Uterine smooth muscle cell (primary cell): ENCODE results near the gene SASH3. TPM values are rescaled to one million over a fixed set of nuclear protein-coding genes. Genes with fewer than 3 reads are reported as not detected.

ENCODE experiments used
- total RNA-seq: library from RNA; depleted of rRNA; stranded (reverse); fragments of >200 nt; gene quantifications from 2 replicates; pipeline ENCODE4 v1.2.3, GENCODE V29; 2014

Gene SASH3
- total RNA-seq, result not detected in 2 replicates

GRCh38 chrX:129779747-129780146 is at the start of gene SASH3:
TSS of gene SASH3 (plus strand) at chrX:129779949. CDS start at chrX:129780098, 149 bp downstream.

DNA sequence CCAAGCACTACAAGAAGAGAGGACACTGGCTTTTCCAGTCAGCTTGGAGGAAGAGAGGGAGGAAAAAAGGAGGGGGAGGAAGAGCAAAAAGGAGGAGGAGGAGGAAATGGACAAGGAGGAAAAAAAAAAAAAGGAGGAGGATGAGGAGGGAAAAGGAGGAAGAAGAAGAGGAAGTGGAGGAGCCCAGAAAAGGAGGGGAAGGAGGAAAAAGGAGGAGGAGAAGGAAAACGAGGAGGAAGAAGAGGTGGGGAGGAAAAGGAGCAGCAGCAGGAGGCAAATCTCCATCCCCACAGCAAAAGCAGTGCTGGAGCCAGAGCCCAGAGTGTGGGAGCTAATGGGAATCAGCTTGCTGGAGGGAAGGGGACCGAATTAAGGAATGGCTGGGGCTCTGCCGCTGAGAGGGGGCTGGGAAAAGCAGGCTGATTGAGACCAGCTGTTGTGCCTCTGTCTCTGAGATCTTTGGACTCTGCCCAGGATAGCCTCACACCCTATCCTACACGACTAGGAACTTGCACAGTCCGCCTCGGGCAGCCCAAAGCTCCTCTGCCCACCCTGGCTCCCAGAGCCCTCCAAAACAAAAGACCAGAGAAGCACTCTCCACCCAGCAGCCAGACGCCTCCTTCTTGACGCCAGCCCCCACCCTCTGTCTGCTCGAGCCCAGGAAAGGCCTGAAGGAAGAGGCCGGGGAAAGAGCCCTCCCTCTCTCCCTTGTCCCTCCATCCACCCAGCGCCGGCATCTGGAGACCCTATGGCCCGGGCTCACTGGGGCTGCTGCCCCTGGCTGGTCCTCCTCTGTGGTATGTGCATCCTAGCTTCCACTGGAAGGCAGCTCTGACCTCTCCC is 41.1 kb upstream of the SASH3 start, which contains the start of gene XPNPEP2:
Gene XPNPEP2 (plus strand): TSS at position 514 of the 843 bp plus-strand sequence. CDS start 235 bp downstream, at position 749.

DNA sequence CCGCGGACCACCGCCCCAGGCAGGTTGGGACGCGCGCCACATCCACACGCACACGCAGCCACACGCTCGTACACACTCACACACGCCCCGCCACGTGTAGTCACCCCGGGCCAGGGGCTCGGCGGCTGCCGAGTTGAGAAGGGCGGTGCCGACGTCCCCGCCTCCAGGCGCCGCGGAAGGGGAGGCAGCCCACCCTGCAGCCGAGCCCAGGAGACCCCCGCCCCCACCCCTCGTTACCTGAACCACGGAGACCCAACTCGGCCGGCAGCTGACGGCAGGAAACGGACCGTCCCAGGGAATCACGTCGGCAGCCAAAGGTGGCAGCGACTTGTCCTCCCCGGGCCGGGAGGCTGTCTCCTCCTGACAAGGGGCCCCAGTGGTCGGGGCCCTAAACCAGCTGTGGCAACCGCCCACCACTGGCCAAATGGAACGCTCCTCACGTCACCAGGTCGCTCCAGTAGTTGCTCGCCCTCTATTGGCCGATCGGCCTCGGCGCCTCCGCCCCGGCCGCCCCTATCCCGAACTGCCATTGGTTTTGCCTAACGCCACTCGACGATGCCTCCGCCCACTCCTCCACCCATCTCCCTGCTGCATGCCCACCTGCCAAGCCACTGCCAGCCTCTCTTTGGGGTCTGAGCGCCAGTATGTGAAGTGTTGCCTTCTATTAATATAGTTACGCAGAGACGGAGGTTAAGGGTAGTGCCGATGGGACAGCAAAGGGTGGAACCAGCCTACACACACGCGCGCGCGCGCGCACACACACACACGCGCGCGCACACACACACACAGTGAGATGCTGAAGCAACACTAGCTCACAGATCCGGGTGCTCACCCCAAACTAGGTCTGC is 63.9 kb downstream of the SASH3 start, which contains the start of gene ZDHHC9:
Gene ZDHHC9 (minus strand): TSS at position 428 of the 848 bp plus-strand sequence. CDS start 1,941 bp downstream, outside the sequence.

Other genes starting within 250 kb of the SASH3 start
- gene OCRL, start 239.7 kb upstream of the SASH3 start, total RNA-seq, result 19.8 and 22.5 TPM in 2 replicates
- gene APLN, start 125.0 kb upstream of the SASH3 start, total RNA-seq, result 0.12 and 0.33 TPM in 2 replicates
- 0.11 and 0.25 TPM in 2 replicates for gene XPNPEP2, start 41.0 kb upstream of the SASH3 start, total RNA-seq
- 16.7 and 20.6 TPM in 2 replicates for gene ZDHHC9, start 63.9 kb downstream of the SASH3 start, total RNA-seq
- gene UTP14A, start 126.2 kb downstream of the SASH3 start, total RNA-seq, result 17.1 and 18.5 TPM in 2 replicates
- gene BCORL1, start 202.7 kb downstream of the SASH3 start, total RNA-seq, result 1.00 and 2.6 TPM in 2 replicates